Transverse colon (tissue), 4 donors: ENCODE results near the gene C6orf62. TPM values are rescaled to one million over a fixed set of nuclear protein-coding genes. Genes with fewer than 3 reads are reported as not detected.

Source experiments
- DNase-seq: peaks from one replicate; pipeline ENCODE4 v3.0.0-alpha.2; 2019
- H3K27ac ChIP-seq, 4 donors: fragments of 200-600 bp; sonication (generic); 2 replicates each; pipeline ENCODE4 v1.5.1; 2016 to 2018; ENCODE audit warnings: inconsistent platforms in 4 of 4
- H3K27me3 ChIP-seq: fragments of 200-600 bp; sonication (generic); 2 replicates; pipeline ENCODE4 v1.5.1; 2017; ENCODE audit warnings: inconsistent platforms
- H3K36me3 ChIP-seq, 4 donors: fragments of 200-600 bp; sonication (generic); 2 replicates each; pipeline ENCODE4 v1.5.1; 2017 to 2019; ENCODE audit warnings: inconsistent platforms in 4 of 4
- H3K4me1 ChIP-seq, 4 donors: fragments of 200-600 bp; sonication (generic); 2 replicates each; pipeline ENCODE4 v1.5.1; 2017 to 2020; ENCODE audit warnings: inconsistent platforms in 4 of 4
- H3K4me3 ChIP-seq, 4 donors: fragments of 200-600 bp; sonication (generic); 1 replicate in 1 of 4; 2 replicates in 3 of 4; pipeline versions ENCODE4 v1.5.1 to v1.6.1; 2017 to 2019; ENCODE audit warnings: inconsistent platforms in 4 of 4
- H3K9me3 ChIP-seq, 2 donors: fragments of 200-600 bp; sonication (generic); 2 replicates each; pipeline ENCODE4 v1.5.1; 2017 to 2019; ENCODE audit warnings: inconsistent platforms in 2 of 2
- CTCF ChIP-seq, 5 experiments: fragments of 200-600 bp in 3 of 5; fragments of 450-650 bp in 2 of 5; sonication (generic) in 3 of 5; IDR thresholded peaks; 1 replicate in 2 of 5; 2 replicates in 3 of 5; pipeline ENCODE4 v1.5.1; 2016 to 2017; ENCODE audit warnings: antibody characterized with exemption in 5 of 5, inconsistent platforms in 3 of 5, mild to moderate bottlenecking in 2 of 5, moderate library complexity in 1 of 5
- EP300 ChIP-seq: sonication (generic); formaldehyde crosslinking; IDR thresholded peaks from one replicate; pipeline ENCODE4 v1.6.1; 2017; ENCODE audit warnings: antibody characterized with exemption, low read depth
- POLR2A ChIP-seq: fragments of 450-650 bp; IDR thresholded peaks from one replicate; pipeline ENCODE4 v1.6.1; 2016; ENCODE audit warnings: antibody characterized with exemption, mild to moderate bottlenecking, moderate library complexity
- POLR2AphosphoS5 ChIP-seq, 3 donors: sonication (generic); formaldehyde crosslinking; IDR thresholded peaks; one replicate each; pipeline ENCODE4 v1.6.1; 2016; ENCODE audit warnings: antibody characterized with exemption in 3 of 3
- WGBS, 2 donors: methylation state at CpG; one replicate each; pipeline ENCODE4 v1.1.5; 2018; ENCODE audit warnings: low coverage in 1 of 2; 5-methylcytosine and 5-hydroxymethylcytosine counted together
- in situ Hi-C, 4 donors: fragments of 200-750 bp; cut with MboI; loops; one replicate each; pipeline versions ENCODE4 v1.15.0 to v1.15.1; 2017; ENCODE audit warnings: low sequenced_read_pairs in 3 of 4, low pct_ligation_motif_present in 1 of 4, low pct_unique_long_range_greater_than_20kb in 1 of 4
- intact Hi-C: fragments of 100-400 bp; cut with DNase I; formaldehyde crosslinking; loops from one replicate; pipeline ENCODE4 v1.15.1; 2023; ENCODE audit warnings: low total_unique reads
- total RNA-seq, 4 donors: library from RNA; depleted of rRNA; stranded (reverse); fragments of >200 nt; gene quantifications; one replicate each; pipeline ENCODE4 v1.1.0, GENCODE V29; 2016

C6orf62 gene
- total RNA-seq, 4 donors from 2014 or later: 29.9 to 64.3 (median 40.9) TPM

- Histone ChIP-seq H3K27ac (no peak overlapping the region), H3K4me3 (no peak overlapping the region), H3K36me3 (peaks cover 0 to 91% (median 40%) of the 10 kb centered on the region in 4 donors), H3K27me3 (no peaks in the 10 kb centered on the region), H3K4me1 (peaks cover 3 to 25% (median 8%) of the 10 kb centered on the region in 4 donors), H3K9me3 (no peaks in the 10 kb centered on the region)
- TF ChIP-seq POLR2AphosphoS5 (IDR thresholded peaks at IDR 0.05): no peak
- no peak for TF ChIP-seq CTCF (IDR thresholded peaks at IDR 0.05)
- TF ChIP-seq POLR2A: no peak
- no peak for TF ChIP-seq EP300
- intact Hi-C loops: no loop called here
- DNase-seq: no peak
- in situ Hi-C loops: loop anchor here in 1 of 4 donors (10.0 kb wide), 1 partner anchor 66 kb away; the partner anchor contains the start of gene GMNN
- 81 to 83% methylated on average over 2 to 3 of the region's 3 CpGs for WGBS, 2 donors
These were observed 10.3 kb downstream of the C6orf62 start for GRCh38 chr6:24708612-24709011.

GRCh38 chr6:24704468-24704867 lies 14.5 kb downstream of the C6orf62 start:
- Histone ChIP-seq H3K27ac (no peak overlapping the region), H3K4me1 (peaks cover 0 to 4% (median 0%) of the 10 kb centered on the region in 4 donors), H3K36me3 (peaks cover 0 to 77% (median 26%) of the 10 kb centered on the region in 4 donors), H3K4me3 (no peak overlapping the region), H3K27me3 (no peaks in the 10 kb centered on the region), H3K9me3 (no peaks in the 10 kb centered on the region)
- in situ Hi-C loops: loop anchor here in 1 of 4 donors (10.0 kb wide), 1 partner anchor 70 kb away; the partner anchor contains the start of gene GMNN
- no peak for DNase-seq
- TF ChIP-seq POLR2AphosphoS5 (IDR thresholded peaks at IDR 0.05) (no peak), CTCF (IDR thresholded peaks at IDR 0.05) (no peak), EP300 (no peak), POLR2A (no peak)
- intact Hi-C loops: no loop called here

GRCh38 chr6:24702720-24703282 lies 16.2 kb downstream of the C6orf62 start:
- H3K27ac ChIP-seq: no peak overlapping the region

More at GRCh38 chr6:24702720-24703282, 16.2 kb downstream of the C6orf62 start:
- Histone ChIP-seq H3K4me1 (peaks cover 0 to 4% (median 0%) of the 10 kb centered on the region in 4 donors), H3K4me3 (no peak overlapping the region), H3K9me3 (no peaks in the 10 kb centered on the region), H3K36me3 (peaks cover 0 to 65% (median 23%) of the 10 kb centered on the region in 4 donors), H3K27me3 (no peaks in the 10 kb centered on the region)
- intact Hi-C loops: no loop called here
- 60 to 71% methylated on average over 1 to 4 of the region's 4 CpGs for WGBS, 2 donors
- TF ChIP-seq POLR2AphosphoS5 (IDR thresholded peaks at IDR 0.05): no peak
- TF ChIP-seq POLR2A: no peak
- no peak for TF ChIP-seq CTCF (IDR thresholded peaks at IDR 0.05)
- TF ChIP-seq EP300: no peak
- in situ Hi-C loops: loop anchor here in 1 of 4 donors (10.0 kb wide), 1 partner anchor 72 kb away; the partner anchor contains the start of gene GMNN
- no peak for DNase-seq
